Brain microvascular endothelial cell (primary cell): Measurements from ENCODE around the gene SLCO4A1.

Experiments
- DNase-seq: peaks from one replicate; pipeline ENCODE4 v3.0.0-alpha.2; 2020
- H3K27ac ChIP-seq: fragments of 250-450 bp; sonication (Bioruptor Pico); 2 replicates; pipeline ENCODE4 v1.5.1; 2020; ENCODE audit warnings: mild to moderate bottlenecking, moderate library complexity
- H3K27me3 ChIP-seq: fragments of 250-450 bp; sonication (Bioruptor Pico); replicated peaks from 2 replicates; pipeline ENCODE4 v1.5.1; 2020; ENCODE audit warnings: mild to moderate bottlenecking
- H3K36me3 ChIP-seq: fragments of 250-450 bp; sonication (Bioruptor Pico); replicated peaks from 2 replicates; pipeline ENCODE4 v1.5.1; 2020; ENCODE audit warnings: mild to moderate bottlenecking
- H3K4me3 ChIP-seq: 2 replicates; pipeline ENCODE4 v1.5.1; 2011; ENCODE audit warnings: low read depth, mild to moderate bottlenecking, control low read depth, low read length, moderate library complexity
- CTCF ChIP-seq: IDR thresholded peaks from 2 replicates; pipeline ENCODE4 v1.5.1; 2011; ENCODE audit warnings: low read depth, mild to moderate bottlenecking, moderate library complexity, low read length, control low read depth, inconsistent platforms; ENCODE audit errors: missing control alignments
- in situ Hi-C: cut with HindIII; loops from 2 replicates; pipeline ENCODE4 v1.10.0; 2017; ENCODE audit warnings: low sequenced_read_pairs, low pct_ligation_motif_present

SLCO4A1 gene

GRCh38 chr20:62661647-62662046 lies 19.3 kb downstream of the SLCO4A1 start:
- no peaks in the 10 kb centered on the region for H3K36me3 ChIP-seq
- TF ChIP-seq CTCF = no peak
- DNase-seq = no peak
- in situ Hi-C loops = no loop called here
- no peaks in the 10 kb centered on the region for H3K27me3 ChIP-seq
- H3K27ac ChIP-seq = no peak overlapping the region
- no peak overlapping the region for H3K4me3 ChIP-seq

- in situ Hi-C loops = no loop called here
- TF ChIP-seq CTCF = no peak
- H3K36me3 ChIP-seq = no peaks in the 10 kb centered on the region
- no peak for DNase-seq
- no peaks in the 10 kb centered on the region for H3K27me3 ChIP-seq
- no peak overlapping the region for H3K4me3 ChIP-seq
- H3K27ac ChIP-seq = no peak overlapping the region
Observed at GRCh38 chr20:62662422-62662821, 20.1 kb downstream of the SLCO4A1 start.

- TF ChIP-seq CTCF = no peak
- no peak overlapping the region for H3K4me3 ChIP-seq
- DNase-seq = no peak
Observed at GRCh38 chr20:62663145-62664018, 21.1 kb downstream of the SLCO4A1 start.

GRCh38 chr20:62664019-62664971 lies 22.0 kb downstream of the SLCO4A1 start:
- no peak overlapping the region for H3K4me3 ChIP-seq
- no peaks in the 10 kb centered on the region for H3K36me3 ChIP-seq
- H3K27ac ChIP-seq = no peak overlapping the region
- TF ChIP-seq CTCF = no peak
- no peak for DNase-seq
- in situ Hi-C loops = no loop called here
- H3K27me3 ChIP-seq = no peaks in the 10 kb centered on the region

More at GRCh38 chr20:62663145-62664018, 21.1 kb downstream of the SLCO4A1 start:
- Histone ChIP-seq H3K27me3 (no peaks in the 10 kb centered on the region), H3K27ac (no peak overlapping the region), H3K36me3 (no peaks in the 10 kb centered on the region)
- in situ Hi-C loops = no loop called here

- no peak for DNase-seq
- H3K4me3 ChIP-seq = no peak overlapping the region
- H3K27me3 ChIP-seq = no peaks in the 10 kb centered on the region
- TF ChIP-seq CTCF = no peak
- no peak overlapping the region for H3K27ac ChIP-seq
- H3K36me3 ChIP-seq = no peaks in the 10 kb centered on the region
- in situ Hi-C loops = no loop called here
Observed at GRCh38 chr20:62665153-62665754, 23.0 kb downstream of the SLCO4A1 start.
